BJ (cell line): Measurements from ENCODE around the gene KRT79. TPM values are rescaled to one million over a fixed set of nuclear protein-coding genes. Genes with fewer than 3 reads are reported as not detected.

Source experiments
- CTCF ChIA-PET: fragments of 350-600 bp; formaldehyde crosslinking; extraction: SDS; loops from one replicate; lab custom pipeline; 2021; ENCODE audit warnings: antibody characterized with exemption, inconsistent platforms; lab: Yijun Ruan, JAX
- POLR2A ChIA-PET: fragments of 300-600 bp; sonication (Branson Sonifier 250); formaldehyde crosslinking; extraction: SDS; loops from one replicate; lab custom pipeline; 2021; ENCODE audit warnings: antibody characterized with exemption; lab: Charles Lee
- DNase-seq: peaks from one replicate; pipeline ENCODE4 v3.0.0-alpha.2; 2011; ENCODE audit warnings: low read depth
- H3K27me3 ChIP-seq: 2 replicates; pipeline ENCODE4 v1.6.0; 2011; ENCODE audit warnings: low read length; ENCODE audit not compliant: control insufficient read depth, insufficient read depth
- H3K36me3 ChIP-seq: 2 replicates; pipeline ENCODE4 v1.5.1; 2011; ENCODE audit warnings: low read length; ENCODE audit not compliant: control insufficient read depth, insufficient read depth
- H3K4me3 ChIP-seq: 2 replicates; pipeline ENCODE4 v1.5.1; 2011; ENCODE audit warnings: low read depth, mild to moderate bottlenecking, control low read depth, low read length
- CTCF ChIP-seq: IDR thresholded peaks from 2 replicates; pipeline ENCODE4 v1.5.1; 2011; ENCODE audit warnings: low read depth, mild to moderate bottlenecking, control low read depth, inconsistent platforms, low read length, moderate library complexity; ENCODE audit not compliant: insufficient read depth
- polyA plus RNA-seq: library from polyadenylated mRNA; depleted of rRNA; stranded (reverse); fragments of >200 nt; gene quantifications from 2 replicates; pipeline ENCODE4 v1.2.3, GENCODE V29; 2011

Gene KRT79
- polyA plus RNA-seq, 1 experiment, result not detected

GRCh38 chr12:52824741-52825410, 9.2 kb downstream of the KRT79 start:
- no peak for DNase-seq
- Histone ChIP-seq H3K4me3 (no peak overlapping the region), H3K27me3 (peaks cover 9% of the 10 kb centered on the region), H3K36me3 (no peaks in the 10 kb centered on the region)
- ChIA-PET POLR2A (no interaction called here), CTCF (interaction anchor here (1.0 kb wide), 1 partner anchor 156 kb away, joined by 4 read pairs; no protein-coding TSS in a partner anchor)
- no peak for TF ChIP-seq CTCF

GRCh38 chr12:52823761-52824450, 10.2 kb downstream of the KRT79 start:
- ChIA-PET POLR2A (no interaction called here), CTCF (interaction anchor here (1.0 kb wide), 1 partner anchor 157 kb away, joined by 4 read pairs; no protein-coding TSS in a partner anchor)
- TF ChIP-seq CTCF, result no peak
- Histone ChIP-seq H3K27me3 (peaks cover 8% of the 10 kb centered on the region), H3K36me3 (no peaks in the 10 kb centered on the region), H3K4me3 (no peak overlapping the region)
- no peak for DNase-seq

GRCh38 chr12:52822771-52823510, 11.2 kb downstream of the KRT79 start:
- CTCF ChIA-PET, result no interaction called here
- no peak for TF ChIP-seq CTCF
- POLR2A ChIA-PET, result no interaction called here
- Histone ChIP-seq H3K27me3 (peaks cover 11% of the 10 kb centered on the region), H3K36me3 (no peaks in the 10 kb centered on the region), H3K4me3 (no peak overlapping the region)
- DNase-seq, result no peak

GRCh38 chr12:52821826-52822660, 12.1 kb downstream of the KRT79 start:
- no peak overlapping the region for H3K4me3 ChIP-seq
- ChIA-PET POLR2A (no interaction called here), CTCF (interaction anchor here (0.9 kb wide), 1 partner anchor 431 kb away, joined by 3 read pairs; no protein-coding TSS in a partner anchor)
- H3K27me3 ChIP-seq, result peaks cover 14% of the 10 kb centered on the region
- TF ChIP-seq CTCF, result no peak
- no peaks in the 10 kb centered on the region for H3K36me3 ChIP-seq
- DNase-seq, result no peak
